HEK293T (cell line): ENCODE data around the gene GAREM1.

ENCODE experiments used
- CTCF ChIA-PET: fragments of 350-600 bp; formaldehyde crosslinking; extraction: SDS; loops from one replicate; lab custom pipeline; 2021; ENCODE audit warnings: antibody characterized with exemption, inconsistent platforms; lab: Yijun Ruan, JAX
- POLR2A ChIA-PET: fragments of 350-600 bp; formaldehyde crosslinking; extraction: SDS; loops from one replicate; lab custom pipeline; 2020; ENCODE audit warnings: antibody characterized with exemption, inconsistent platforms; lab: Yijun Ruan, JAX
- DNase-seq: peaks from one replicate; pipeline ENCODE4 v3.0.0; 2012; ENCODE audit warnings: mixed read lengths; ENCODE audit errors: extremely low spot score
- ARNT ChIP-seq: fragments of 450-650 bp; IDR thresholded peaks from 2 replicates; pipeline ENCODE4 v1.6.1; 2017; ENCODE audit warnings: mild to moderate bottlenecking
- BHLHE40 ChIP-seq: fragments of 450-650 bp; IDR thresholded peaks from 2 replicates; pipeline ENCODE4 v1.6.1; 2016; ENCODE audit warnings: mild to moderate bottlenecking, moderate library complexity, borderline replicate concordance
- CTBP1 ChIP-seq: fragments of 450-650 bp; IDR thresholded peaks from 2 replicates; pipeline ENCODE4 v1.6.1; 2016; ENCODE audit warnings: borderline replicate concordance
- ELF4 ChIP-seq: fragments of 450-650 bp; IDR thresholded peaks from 2 replicates; pipeline ENCODE4 v1.6.1; 2017; ENCODE audit warnings: antibody characterized with exemption
- FOXA1 ChIP-seq: fragments of 450-650 bp; IDR thresholded peaks from 2 replicates; pipeline ENCODE4 v1.6.1; 2016; ENCODE audit warnings: mild to moderate bottlenecking
- FOXK2 ChIP-seq: fragments of 450-650 bp; IDR thresholded peaks from 2 replicates; pipeline ENCODE4 v1.6.1; 2016; ENCODE audit warnings: mild to moderate bottlenecking
- FOXM1 ChIP-seq: fragments of 450-650 bp; IDR thresholded peaks from 2 replicates; pipeline ENCODE4 v1.6.1; 2017; ENCODE audit warnings: mild to moderate bottlenecking, borderline replicate concordance
- HDGF ChIP-seq: fragments of 450-650 bp; IDR thresholded peaks from 2 replicates; pipeline ENCODE4 v1.6.1; 2017; ENCODE audit warnings: antibody characterized with exemption, borderline replicate concordance
- L3MBTL2 ChIP-seq: fragments of 450-650 bp; conservative IDR thresholded peaks from 2 replicates; pipeline ENCODE4 v1.6.1; 2016; ENCODE audit warnings: mild to moderate bottlenecking
- LEF1 ChIP-seq: fragments of 450-650 bp; IDR thresholded peaks from 2 replicates; pipeline ENCODE4 v1.6.1; 2017; ENCODE audit warnings: mild to moderate bottlenecking, borderline replicate concordance
- NFRKB ChIP-seq: fragments of 450-650 bp; IDR thresholded peaks from 2 replicates; pipeline ENCODE4 v1.6.1; 2016; ENCODE audit warnings: mild to moderate bottlenecking, moderate library complexity
- PKNOX1 ChIP-seq: fragments of 450-650 bp; IDR thresholded peaks from 2 replicates; pipeline ENCODE4 v1.6.1; 2016
- SP1 ChIP-seq: fragments of 450-650 bp; IDR thresholded peaks from 2 replicates; pipeline ENCODE4 v1.6.1; 2017
- SUZ12 ChIP-seq: fragments of 450-650 bp; IDR thresholded peaks from 2 replicates; pipeline ENCODE4 v1.6.1; 2016; ENCODE audit warnings: mild to moderate bottlenecking
- TARDBP ChIP-seq: fragments of 450-650 bp; IDR thresholded peaks from 2 replicates; pipeline ENCODE4 v1.6.1; 2016
- ZNF384 ChIP-seq: fragments of 450-650 bp; IDR thresholded peaks from 2 replicates; pipeline ENCODE4 v1.6.1; 2016

GAREM1 gene

GRCh38 chr18:32393407-32393806, 77.3 kb downstream of the GAREM1 start:
- no peak for DNase-seq
- ChIA-PET CTCF (no interaction called here), POLR2A (interaction anchor here (1.5 kb wide), 1 partner anchor 77 kb away, joined by 3 read pairs; the partner anchor contains the start of gene GAREM1)
- TF ChIP-seq HDGF (no peak), L3MBTL2 (no peak), FOXA1 (no peak), SP1 (no peak), BHLHE40 (no peak), ARNT (no peak), SUZ12 (no peak), PKNOX1 (peak; percentile 57), ZNF384 (no peak)

- DNase-seq, result no peak
- TF ChIP-seq FOXK2 (no peak), NFRKB (no peak), ZNF384 (no peak), FOXM1 (no peak), LEF1 (no peak), L3MBTL2 (no peak), FOXA1 (no peak), BHLHE40 (no peak), SP1 (no peak), SUZ12 (no peak), ELF4 (no peak), TARDBP (no peak), PKNOX1 (no peak), HDGF (no peak), CTBP1 (no peak), ARNT (no peak)
- ChIA-PET CTCF (no interaction called here), POLR2A (interaction anchor here (1.2 kb wide), 1 partner anchor 78 kb away, joined by 3 read pairs; no protein-coding TSS in a partner anchor)
These were observed 79.6 kb downstream of the GAREM1 start for GRCh38 chr18:32391126-32391525.

DNA sequence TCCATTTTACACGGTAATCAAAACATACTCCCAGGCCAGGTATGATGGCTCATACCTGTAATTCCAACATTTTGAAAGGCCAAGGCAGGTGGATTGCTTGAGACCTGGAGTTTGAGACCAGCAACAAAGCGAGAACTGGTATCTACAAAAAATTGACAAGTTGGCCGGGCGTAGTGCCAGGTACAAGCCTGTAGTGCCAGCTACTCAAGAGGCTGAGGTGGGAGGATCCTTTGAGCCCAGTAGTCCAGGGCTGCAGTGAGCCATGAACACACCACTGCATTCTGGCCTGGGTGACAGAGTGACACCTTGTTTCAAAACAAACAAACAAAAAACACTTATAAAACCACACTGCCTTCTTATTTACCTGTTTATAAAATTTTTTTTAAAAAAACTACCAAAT, 80.8 kb downstream of the GAREM1 start:
- TF ChIP-seq FOXM1, result no peak
- TF ChIP-seq SUZ12, result no peak
- TF ChIP-seq LEF1, result no peak
- TF ChIP-seq TARDBP, result no peak
- DNase-seq, result no peak
- CTCF ChIA-PET, result interaction anchor here (0.7 kb wide), 1 partner anchor 163 kb away, joined by 3 read pairs; no protein-coding TSS in a partner anchor
- POLR2A ChIA-PET, result interaction anchor here (1.2 kb wide), 1 partner anchor 80 kb away, joined by 3 read pairs; no protein-coding TSS in a partner anchor

DNA sequence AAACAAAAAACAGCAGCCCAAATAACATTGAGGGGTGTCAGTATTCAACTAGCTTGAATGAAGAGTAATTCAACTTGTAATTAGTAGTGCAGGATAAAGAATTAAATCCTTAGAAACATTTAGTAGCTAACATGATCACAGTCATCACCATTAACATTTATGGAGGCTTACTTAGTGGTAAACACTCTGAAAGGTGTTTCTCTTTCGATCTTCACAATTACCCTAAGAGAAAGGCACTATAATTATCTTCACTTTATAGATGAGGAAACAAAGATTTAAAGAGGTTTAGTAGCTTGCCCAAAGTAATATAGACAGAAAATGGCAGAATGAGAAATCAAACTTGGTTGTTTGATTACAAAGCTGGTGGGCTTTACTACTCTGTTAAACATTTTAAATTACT, 81.5 kb downstream of the GAREM1 start:
- ChIA-PET CTCF (no interaction called here), POLR2A (no interaction called here)
- TF ChIP-seq ELF4 (no peak), TARDBP (no peak), NFRKB (no peak), L3MBTL2 (no peak), BHLHE40 (no peak), SUZ12 (no peak)

GRCh38 chr18:32386471-32386870, 84.2 kb downstream of the GAREM1 start:
- ChIA-PET POLR2A (interaction anchor here (1.4 kb wide), 1 partner anchor 84 kb away, joined by 5 read pairs; the partner anchor contains the start of gene GAREM1), CTCF (interaction anchor here (0.6 to 1.6 kb wide), 2 partner anchors 227 to 228 kb away, joined by 5 to 9 read pairs; no protein-coding TSS in a partner anchor)
- DNase-seq, result no peak
- TF ChIP-seq SUZ12, result no peak
- no peak for TF ChIP-seq TARDBP
- TF ChIP-seq ELF4, result no peak
- no peak for TF ChIP-seq ARNT
- TF ChIP-seq L3MBTL2, result no peak
- TF ChIP-seq ZNF384, result no peak
- TF ChIP-seq NFRKB, result no peak
- no peak for TF ChIP-seq LEF1
- TF ChIP-seq FOXK2, result no peak
- no peak for TF ChIP-seq PKNOX1
- no peak for TF ChIP-seq FOXA1
- TF ChIP-seq FOXM1, result no peak
- TF ChIP-seq HDGF, result no peak

More for the DNA sequence above, 81.5 kb downstream of the GAREM1 start:
- DNase-seq, result no peak

DNA sequence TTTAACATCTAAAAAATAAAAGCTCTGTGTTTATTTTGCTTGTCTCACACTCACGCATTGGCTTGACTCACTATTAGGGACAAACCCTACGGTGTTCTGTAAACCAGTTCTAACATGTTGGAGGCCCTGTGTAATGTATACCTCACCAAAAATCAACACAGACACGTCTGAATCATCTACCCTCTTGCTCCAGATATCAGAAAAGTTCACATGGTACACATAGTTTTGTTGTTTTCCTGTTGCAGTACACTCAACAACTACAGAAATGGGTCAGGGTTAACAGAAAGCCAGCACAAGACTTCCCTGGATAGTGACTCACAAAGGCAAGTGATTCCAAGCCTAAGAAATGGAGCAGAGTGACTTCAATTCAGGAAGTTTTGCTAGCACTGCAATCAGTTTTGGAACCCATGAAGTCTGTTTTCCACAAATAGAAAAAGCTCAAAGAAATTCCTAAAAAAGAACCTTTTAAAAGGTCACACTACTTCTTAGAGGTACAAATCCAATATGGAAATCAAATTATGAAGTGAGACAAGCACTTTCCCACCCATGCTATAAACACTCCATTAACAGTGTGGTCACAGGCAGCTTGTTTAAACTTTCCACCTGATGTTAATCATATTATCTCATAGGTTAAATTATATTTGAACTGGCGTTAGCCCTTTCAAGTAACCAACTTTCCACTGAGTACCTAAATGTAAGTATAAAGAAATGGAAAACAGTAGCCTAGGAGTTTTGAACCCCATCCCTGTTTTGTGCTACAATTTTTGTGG, 87.4 kb downstream of the GAREM1 start:
- no peak for DNase-seq
- ChIA-PET POLR2A (interaction anchor here (1.1 kb wide), 1 partner anchor 10 kb away, joined by 4 read pairs; no protein-coding TSS in a partner anchor), CTCF (interaction anchor here (0.6 to 2.9 kb wide), 2 partner anchors 56 to 94 kb away, joined by 3 to 9 read pairs; no protein-coding TSS in a partner anchor)
- TF ChIP-seq FOXK2, result no peak
- no peak for TF ChIP-seq LEF1
- TF ChIP-seq SUZ12, result no peak
- TF ChIP-seq FOXM1, result no peak
- TF ChIP-seq TARDBP, result no peak
- TF ChIP-seq ELF4, result no peak
- no peak for TF ChIP-seq PKNOX1
- TF ChIP-seq FOXA1, result no peak
- TF ChIP-seq L3MBTL2, result no peak
- TF ChIP-seq SP1, result no peak
- no peak for TF ChIP-seq CTBP1
- TF ChIP-seq NFRKB, result no peak
- no peak for TF ChIP-seq BHLHE40
- TF ChIP-seq ZNF384, result no peak
- no peak for TF ChIP-seq HDGF
- no peak for TF ChIP-seq ARNT
